ENCODE measurements around the gene IL1A. TPM values are rescaled to one million over a fixed set of nuclear protein-coding genes. Genes with fewer than 3 reads are reported as not detected.

The IL1A gene
- polyA plus RNA-seq, 1 of the 3 experiments (the other 2 are of a cell fraction): not detected

- Histone ChIP-seq H2AFZ (ENCODE audit: low read depth) (no peak overlapping the region), H3K27me3 (ENCODE audit: insufficient read depth) (no peaks in the 10 kb centered on the region), H3F3A (replicated peaks; ENCODE audit: insufficient read depth) (peaks cover 4% of the 10 kb centered on the region), H3K9me3 (no peaks in the 10 kb centered on the region), H3K36me3 (replicated peaks in 1 of 2; ENCODE audit: control insufficient read depth in 1 of 2, insufficient read depth in 2 of 2, low read length in 1 of 2) (no peaks in the 10 kb centered on the region), H3K9ac (no peak overlapping the region), H3K9me2 (no peaks in the 10 kb centered on the region), H3K4me2 (no peak overlapping the region), H3K4me1 (ENCODE audit: control insufficient read depth in 1 of 2, insufficient read depth in 2 of 2, low read depth in 1 of 2, low read length in 1 of 2) (0 out of 4 replicates have a peak, but pooled peaks cover 0 to 3% of the 10 kb centered on the region in 2 experiments), H4K20me1 (ENCODE audit: insufficient read depth) (no peaks in the 10 kb centered on the region), H3K4me3 (ENCODE audit: low read depth in 2 of 2, low read length in 1 of 2) (no peak overlapping the region), H3K27ac (ENCODE audit: low read depth in 2 of 2, low read length in 1 of 2) (no peak overlapping the region), H3K79me2 (ENCODE audit: insufficient read depth) (no peaks in the 10 kb centered on the region)
- CTCF ChIA-PET: no interaction called here
- no peak for TF ChIP-seq EP300 (IDR thresholded peaks at IDR 0.05; ENCODE audit: borderline replicate concordance in 1 of 2, low read depth in 1 of 2, low read length in 1 of 2)
- TF ChIP-seq PBX3 (IDR thresholded peaks at IDR 0.05): no peak
- TF ChIP-seq TEAD4 (IDR thresholded peaks at IDR 0.05; ENCODE audit: borderline replicate concordance, insufficient read depth): no peak
- TF ChIP-seq FOXM1 (IDR thresholded peaks at IDR 0.05; ENCODE audit: low read depth): no peak
- no peak for TF ChIP-seq MAX (IDR thresholded peaks at IDR 0.05; ENCODE audit: low read depth)
- no peak for TF ChIP-seq SIN3A (IDR thresholded peaks at IDR 0.05; ENCODE audit: borderline replicate concordance, low read depth, low read length)
- no peak for TF ChIP-seq POLR2AphosphoS5 (IDR thresholded peaks at IDR 0.05; ENCODE audit: low read depth, low read length)
- TF ChIP-seq RFX5 (IDR thresholded peaks at IDR 0.05; ENCODE audit: low read length): no peak
- TF ChIP-seq ELF1 (IDR thresholded peaks at IDR 0.05): no peak
- no peak for TF ChIP-seq TAF1 (IDR thresholded peaks at IDR 0.05; ENCODE audit: borderline replicate concordance, low read depth, low read length)
- no peak for TF ChIP-seq SMC3 (IDR thresholded peaks at IDR 0.05; ENCODE audit: low read depth, low read length)
- TF ChIP-seq RAD21 (IDR thresholded peaks at IDR 0.05; ENCODE audit: low read length): no peak
- 62% methylated on average over 1 of the region's 1 CpG for WGBS (ENCODE audit: low lambda C conversion rate)
- POLR2A ChIA-PET: interaction anchor here (0.5 kb wide), 1 partner anchor 9 kb away, joined by 3 read pairs; no protein-coding TSS in a partner anchor
- DNase-seq: no peak
Observed at GRCh38 chr2:112789186-112789585, 4.9 kb upstream of the IL1A start.

- Histone ChIP-seq H3K4me2 (no peak overlapping the region), H3K9me3 (no peaks in the 10 kb centered on the region), H3K4me3 (ENCODE audit: low read depth in 2 of 2, low read length in 1 of 2) (no peak overlapping the region), H3K9ac (no peak overlapping the region), H3K27ac (ENCODE audit: low read depth in 2 of 2, low read length in 1 of 2) (no peak overlapping the region), H3F3A (replicated peaks; ENCODE audit: insufficient read depth) (peaks cover under 1% of the 10 kb centered on the region), H3K36me3 (replicated peaks in 1 of 2; ENCODE audit: control insufficient read depth in 1 of 2, insufficient read depth in 2 of 2, low read length in 1 of 2) (no peaks in the 10 kb centered on the region), H3K27me3 (ENCODE audit: insufficient read depth) (no peaks in the 10 kb centered on the region), H2AFZ (ENCODE audit: low read depth) (no peak overlapping the region), H3K4me1 (ENCODE audit: control insufficient read depth in 1 of 2, insufficient read depth in 2 of 2, low read depth in 1 of 2, low read length in 1 of 2) (no peaks in the 10 kb centered on the region), H3K9me2 (no peaks in the 10 kb centered on the region), H4K20me1 (ENCODE audit: insufficient read depth) (no peaks in the 10 kb centered on the region), H3K79me2 (ENCODE audit: insufficient read depth) (no peaks in the 10 kb centered on the region)
- DNase-seq: no peak
- POLR2A ChIA-PET: interaction anchor here (0.5 kb wide), 1 partner anchor 8 kb away, joined by 3 read pairs; no protein-coding TSS in a partner anchor
- TF ChIP-seq MAX (IDR thresholded peaks at IDR 0.05; ENCODE audit: low read depth): no peak
- no peak for TF ChIP-seq NFIC (IDR thresholded peaks at IDR 0.05; ENCODE audit: borderline replicate concordance)
- TF ChIP-seq PBX3 (IDR thresholded peaks at IDR 0.05): no peak
- no peak for TF ChIP-seq MEF2A (IDR thresholded peaks at IDR 0.05; ENCODE audit: borderline replicate concordance, low read depth)
- no peak for TF ChIP-seq TAF1 (IDR thresholded peaks at IDR 0.05; ENCODE audit: borderline replicate concordance, low read depth, low read length)
- no peak for TF ChIP-seq EP300 (IDR thresholded peaks at IDR 0.05; ENCODE audit: borderline replicate concordance in 1 of 2, low read depth in 1 of 2, low read length in 1 of 2)
- no peak for TF ChIP-seq FOXM1 (IDR thresholded peaks at IDR 0.05; ENCODE audit: low read depth)
- TF ChIP-seq RFX5 (IDR thresholded peaks at IDR 0.05; ENCODE audit: low read length): no peak
- no peak for TF ChIP-seq YY1 (IDR thresholded peaks at IDR 0.05; ENCODE audit: low read depth)
- TF ChIP-seq GATA2 (CRISPR knock-in tag; IDR thresholded peaks at IDR 0.05): no peak
- TF ChIP-seq, protein P1, sequence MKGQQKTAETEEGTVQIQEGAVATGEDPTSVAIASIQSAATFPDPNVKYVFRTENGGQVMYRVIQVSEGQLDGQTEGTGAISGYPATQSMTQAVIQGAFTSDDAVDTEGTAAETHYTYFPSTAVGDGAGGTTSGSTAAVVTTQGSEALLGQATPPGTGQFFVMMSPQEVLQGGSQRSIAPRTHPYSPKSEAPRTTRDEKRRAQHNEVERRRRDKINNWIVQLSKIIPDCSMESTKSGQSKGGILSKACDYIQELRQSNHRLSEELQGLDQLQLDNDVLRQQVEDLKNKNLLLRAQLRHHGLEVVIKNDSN (IDR thresholded peaks at IDR 0.05; ENCODE audit: borderline replicate concordance, low read depth): no peak
- TF ChIP-seq, protein P2, sequence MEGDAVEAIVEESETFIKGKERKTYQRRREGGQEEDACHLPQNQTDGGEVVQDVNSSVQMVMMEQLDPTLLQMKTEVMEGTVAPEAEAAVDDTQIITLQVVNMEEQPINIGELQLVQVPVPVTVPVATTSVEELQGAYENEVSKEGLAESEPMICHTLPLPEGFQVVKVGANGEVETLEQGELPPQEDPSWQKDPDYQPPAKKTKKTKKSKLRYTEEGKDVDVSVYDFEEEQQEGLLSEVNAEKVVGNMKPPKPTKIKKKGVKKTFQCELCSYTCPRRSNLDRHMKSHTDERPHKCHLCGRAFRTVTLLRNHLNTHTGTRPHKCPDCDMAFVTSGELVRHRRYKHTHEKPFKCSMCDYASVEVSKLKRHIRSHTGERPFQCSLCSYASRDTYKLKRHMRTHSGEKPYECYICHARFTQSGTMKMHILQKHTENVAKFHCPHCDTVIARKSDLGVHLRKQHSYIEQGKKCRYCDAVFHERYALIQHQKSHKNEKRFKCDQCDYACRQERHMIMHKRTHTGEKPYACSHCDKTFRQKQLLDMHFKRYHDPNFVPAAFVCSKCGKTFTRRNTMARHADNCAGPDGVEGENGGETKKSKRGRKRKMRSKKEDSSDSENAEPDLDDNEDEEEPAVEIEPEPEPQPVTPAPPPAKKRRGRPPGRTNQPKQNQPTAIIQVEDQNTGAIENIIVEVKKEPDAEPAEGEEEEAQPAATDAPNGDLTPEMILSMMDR (IDR thresholded peaks at IDR 0.05): no peak
- no peak for TF ChIP-seq JUND (IDR thresholded peaks at IDR 0.05)
- no peak for TF ChIP-seq TCF12 (IDR thresholded peaks at IDR 0.05)
- WGBS (ENCODE audit: low lambda C conversion rate): 39% methylated on average over 3 of the region's 3 CpGs
- CTCF ChIA-PET: no interaction called here
Observed at GRCh38 chr2:112788653-112789052, 4.4 kb upstream of the IL1A start.
